ENCODE results near the gene DIP2C. TPM values are rescaled to one million over a fixed set of nuclear protein-coding genes. Genes with fewer than 3 reads are reported as not detected.

The DIP2C gene
- total RNA-seq, 1 donor from 2014 or later: 23.1 TPM

DNA sequence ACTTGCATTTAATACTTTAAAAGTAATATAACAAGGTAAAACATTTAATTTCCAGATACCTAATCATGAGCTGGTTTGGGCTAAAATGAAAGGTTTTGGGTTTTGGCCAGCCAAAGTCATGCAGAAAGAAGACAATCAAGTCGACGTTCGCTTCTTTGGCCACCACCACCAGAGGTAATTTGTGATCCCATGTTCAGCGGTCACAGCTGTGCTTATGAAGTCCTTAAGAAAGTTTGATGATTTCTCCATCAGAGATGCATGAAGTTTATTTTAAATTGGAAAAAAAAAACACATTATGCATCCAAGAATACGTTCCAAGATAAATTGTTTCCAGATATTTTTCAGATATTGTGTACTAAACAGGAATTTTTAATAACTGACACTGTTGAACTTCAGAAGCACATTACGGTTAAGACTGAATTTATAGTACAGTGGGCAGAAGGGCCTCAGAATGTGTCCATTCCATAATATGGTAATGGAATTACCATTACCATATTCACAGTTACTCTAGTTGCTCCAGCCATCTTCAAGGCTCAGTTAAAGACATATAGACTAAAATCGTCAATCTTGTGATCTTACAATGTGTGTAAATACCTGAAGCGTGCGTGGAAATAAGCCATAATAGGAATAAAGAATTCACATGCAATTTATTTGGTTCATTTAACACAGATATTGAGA, 447.4 kb downstream of the DIP2C start:
- H3K27me3 Mint-ChIP-seq: no peaks in the 10 kb centered on the region
- no peak for DNase-seq (ENCODE audit: extremely low spot score, unreplicated experiment)
- no peak overlapping the region for H3K4me3 Mint-ChIP-seq
- H3K27ac Mint-ChIP-seq: no peak overlapping the region
- TF ChIP-seq, protein P1, sequence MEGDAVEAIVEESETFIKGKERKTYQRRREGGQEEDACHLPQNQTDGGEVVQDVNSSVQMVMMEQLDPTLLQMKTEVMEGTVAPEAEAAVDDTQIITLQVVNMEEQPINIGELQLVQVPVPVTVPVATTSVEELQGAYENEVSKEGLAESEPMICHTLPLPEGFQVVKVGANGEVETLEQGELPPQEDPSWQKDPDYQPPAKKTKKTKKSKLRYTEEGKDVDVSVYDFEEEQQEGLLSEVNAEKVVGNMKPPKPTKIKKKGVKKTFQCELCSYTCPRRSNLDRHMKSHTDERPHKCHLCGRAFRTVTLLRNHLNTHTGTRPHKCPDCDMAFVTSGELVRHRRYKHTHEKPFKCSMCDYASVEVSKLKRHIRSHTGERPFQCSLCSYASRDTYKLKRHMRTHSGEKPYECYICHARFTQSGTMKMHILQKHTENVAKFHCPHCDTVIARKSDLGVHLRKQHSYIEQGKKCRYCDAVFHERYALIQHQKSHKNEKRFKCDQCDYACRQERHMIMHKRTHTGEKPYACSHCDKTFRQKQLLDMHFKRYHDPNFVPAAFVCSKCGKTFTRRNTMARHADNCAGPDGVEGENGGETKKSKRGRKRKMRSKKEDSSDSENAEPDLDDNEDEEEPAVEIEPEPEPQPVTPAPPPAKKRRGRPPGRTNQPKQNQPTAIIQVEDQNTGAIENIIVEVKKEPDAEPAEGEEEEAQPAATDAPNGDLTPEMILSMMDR (conservative IDR thresholded peaks at IDR 0.05): no peak
- H3K9me3 Mint-ChIP-seq: no peaks in the 10 kb centered on the region
- peaks cover 21% of the 10 kb centered on the region for H3K36me3 Mint-ChIP-seq
- no peaks in the 10 kb centered on the region for H3K4me1 Mint-ChIP-seq (ENCODE audit: unreplicated experiment)

GRCh38 chr10:241451-241850, 448.0 kb downstream of the DIP2C start:
- H3K9me3 Mint-ChIP-seq: no peaks in the 10 kb centered on the region
- DNase-seq (ENCODE audit: extremely low spot score, unreplicated experiment): no peak
- H3K4me1 Mint-ChIP-seq (ENCODE audit: unreplicated experiment): no peaks in the 10 kb centered on the region
- TF ChIP-seq, protein P1 (conservative IDR thresholded peaks at IDR 0.05): no peak
- no peaks in the 10 kb centered on the region for H3K27me3 Mint-ChIP-seq
- H3K36me3 Mint-ChIP-seq: peaks cover 14% of the 10 kb centered on the region
- no peak overlapping the region for H3K4me3 Mint-ChIP-seq
- no peak overlapping the region for H3K27ac Mint-ChIP-seq

DNA sequence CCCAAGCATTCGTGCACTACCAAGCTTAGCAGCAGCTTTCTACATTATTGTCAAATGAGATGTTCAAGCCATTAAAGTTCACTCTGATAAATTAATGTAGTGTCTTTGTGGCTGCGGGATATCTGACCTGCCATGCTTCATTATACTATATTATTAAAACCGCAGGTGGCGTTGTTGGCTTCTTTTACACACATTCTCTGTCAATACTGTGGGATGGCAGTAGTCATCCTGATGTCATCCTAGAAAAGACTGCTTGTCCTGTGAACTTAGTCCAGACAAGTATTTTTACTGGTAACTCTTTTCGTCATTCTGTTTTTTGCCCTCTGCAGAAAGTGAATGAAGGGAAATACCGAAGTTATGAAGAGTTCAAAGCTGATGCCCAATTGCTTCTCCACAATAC, 450.4 kb downstream of the DIP2C start:
- Mint-ChIP-seq H3K27me3 (no peaks in the 10 kb centered on the region), H3K36me3 (peaks cover 6% of the 10 kb centered on the region), H3K4me3 (no peak overlapping the region), H3K27ac (no peak overlapping the region), H3K4me1 (ENCODE audit: unreplicated experiment) (peaks cover 15% of the 10 kb centered on the region), H3K9me3 (no peaks in the 10 kb centered on the region)
- TF ChIP-seq, protein P1 (conservative IDR thresholded peaks at IDR 0.05): no peak
- no peak for DNase-seq (ENCODE audit: extremely low spot score, unreplicated experiment)

DNA sequence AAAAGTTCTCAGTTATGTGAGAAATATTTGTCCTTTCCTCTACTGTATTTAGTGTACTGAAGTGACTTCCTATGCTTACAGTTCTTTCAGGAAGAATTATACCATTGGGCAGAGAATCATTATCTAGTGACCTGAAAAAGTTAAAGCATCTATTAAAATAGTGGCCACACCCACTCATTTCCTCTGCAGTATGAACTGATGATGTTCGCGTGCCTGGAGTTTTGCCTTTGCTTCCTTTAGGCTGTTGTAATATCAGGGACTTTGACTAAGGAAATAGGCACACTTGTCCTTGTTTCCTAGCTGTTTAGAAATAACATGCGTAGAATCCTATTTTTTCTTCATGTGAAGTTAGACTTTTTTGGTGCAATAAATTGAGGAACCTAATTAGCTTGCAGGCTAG, 453.6 kb downstream of the DIP2C start:
- DNase-seq (ENCODE audit: extremely low spot score, unreplicated experiment): no peak
- H3K36me3 Mint-ChIP-seq: peaks cover 11% of the 10 kb centered on the region
- H3K27ac Mint-ChIP-seq: no peak overlapping the region
- H3K4me3 Mint-ChIP-seq: no peak overlapping the region
- H3K4me1 Mint-ChIP-seq (ENCODE audit: unreplicated experiment): peaks cover 15% of the 10 kb centered on the region
- no peaks in the 10 kb centered on the region for H3K27me3 Mint-ChIP-seq
- TF ChIP-seq, protein P1 (conservative IDR thresholded peaks at IDR 0.05): no peak
- H3K9me3 Mint-ChIP-seq: no peaks in the 10 kb centered on the region

DNA sequence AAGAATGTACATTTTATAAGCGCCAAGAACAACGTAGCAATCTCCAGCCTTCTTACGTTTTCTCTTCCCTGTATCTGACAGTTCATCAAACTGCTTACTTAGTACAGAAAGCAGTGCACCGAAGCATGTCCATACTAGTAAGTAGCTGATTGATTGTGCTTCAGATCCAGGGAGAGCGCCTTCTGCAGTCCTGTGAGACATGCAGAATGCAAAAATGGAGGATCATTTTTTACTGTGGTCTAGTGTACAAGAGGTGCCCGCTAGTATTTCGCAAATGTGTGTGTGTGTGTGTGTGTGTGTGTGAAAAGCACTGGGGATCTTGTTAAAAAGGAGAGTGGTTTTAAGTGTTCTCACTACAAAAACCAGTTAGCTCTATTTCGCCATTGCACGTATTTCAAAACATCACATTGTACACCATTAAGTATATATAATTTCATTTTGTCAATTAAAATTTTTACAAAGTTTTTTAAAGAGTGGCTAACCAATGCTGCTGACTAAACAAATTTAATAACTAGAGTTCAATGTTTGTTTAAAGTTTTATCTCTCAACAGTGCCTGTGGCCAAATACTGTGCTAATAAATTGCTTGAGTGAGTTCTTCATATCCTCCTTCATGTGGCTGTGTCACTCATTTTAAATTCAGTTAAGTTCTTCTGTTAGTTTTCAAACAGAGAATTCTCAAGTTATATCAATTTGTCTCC, 454.6 kb downstream of the DIP2C start:
- no peaks in the 10 kb centered on the region for H3K9me3 Mint-ChIP-seq
- DNase-seq (ENCODE audit: extremely low spot score, unreplicated experiment): no peak
- H3K36me3 Mint-ChIP-seq: peaks cover 11% of the 10 kb centered on the region
- no peaks in the 10 kb centered on the region for H3K27me3 Mint-ChIP-seq
- H3K4me1 Mint-ChIP-seq (ENCODE audit: unreplicated experiment): peaks cover 15% of the 10 kb centered on the region
- TF ChIP-seq, protein P1 (conservative IDR thresholded peaks at IDR 0.05): no peak
- H3K4me3 Mint-ChIP-seq: no peak overlapping the region
- H3K27ac Mint-ChIP-seq: peak overlapping the region; percentile 24

Data from type B pancreatic cell (in vitro differentiated cells).